Jurkat, Clone E6-1 (cell line): ENCODE data around the gene SRSF2. TPM values are rescaled to one million over a fixed set of nuclear protein-coding genes. Genes with fewer than 3 reads are reported as not detected.
"Not testable (repeated sequence)": the region's sequence is repeated elsewhere in the genome, so short reads cannot be mapped to it uniquely, and the experiment has no call there.

Experiments used
- DNase-seq: peaks from one replicate; pipeline ENCODE4 v3.0.0-alpha.2; 2011; ENCODE audit warnings: low read depth, low spot score
- H3K4me3 ChIP-seq: 2 replicates; pipeline ENCODE4 v1.5.1; 2011; ENCODE audit warnings: mild to moderate bottlenecking, low read length, control low read depth, moderate library complexity
- polyA plus RNA-seq: library from polyadenylated mRNA; unstranded; fragments of >200 nt; gene quantifications from one replicate; pipeline ENCODE4 v1.2.1, GENCODE V29; 2012; ENCODE audit warnings: missing spikeins; ENCODE audit not compliant: insufficient read length, insufficient read depth

SRSF2 gene, protein sequence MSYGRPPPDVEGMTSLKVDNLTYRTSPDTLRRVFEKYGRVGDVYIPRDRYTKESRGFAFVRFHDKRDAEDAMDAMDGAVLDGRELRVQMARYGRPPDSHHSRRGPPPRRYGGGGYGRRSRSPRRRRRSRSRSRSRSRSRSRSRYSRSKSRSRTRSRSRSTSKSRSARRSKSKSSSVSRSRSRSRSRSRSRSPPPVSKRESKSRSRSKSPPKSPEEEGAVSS
- polyA plus RNA-seq: 521 TPM

- DNase-seq: peak; percentile 98
- H3K4me3 ChIP-seq: peak within 1 kb of the TSS; percentile 98
These were observed at the start of gene SRSF2 for GRCh38 chr17:76737082-76737675. SRSF2 (minus strand) TSS chr17:76737331; CDS start chr17:76737160, 171 bp downstream.

- H3K4me3 ChIP-seq: no peak overlapping the region
- no peak for DNase-seq
These were observed 47.8 kb upstream of the SRSF2 start for GRCh38 chr17:76784926-76785325.

- DNase-seq: no peak
- no peak overlapping the region for H3K4me3 ChIP-seq
These were observed 46.0 kb upstream of the SRSF2 start for GRCh38 chr17:76783146-76783545.

GRCh38 chr17:76781056-76781982 is 44.2 kb upstream of the SRSF2 start:
- H3K4me3 ChIP-seq: no peak overlapping the region
- peak; percentile 21 for DNase-seq

- DNase-seq: no peak
- H3K4me3 ChIP-seq: no peak overlapping the region
These were observed 38.0 kb upstream of the SRSF2 start for GRCh38 chr17:76775021-76775600.

DNA sequence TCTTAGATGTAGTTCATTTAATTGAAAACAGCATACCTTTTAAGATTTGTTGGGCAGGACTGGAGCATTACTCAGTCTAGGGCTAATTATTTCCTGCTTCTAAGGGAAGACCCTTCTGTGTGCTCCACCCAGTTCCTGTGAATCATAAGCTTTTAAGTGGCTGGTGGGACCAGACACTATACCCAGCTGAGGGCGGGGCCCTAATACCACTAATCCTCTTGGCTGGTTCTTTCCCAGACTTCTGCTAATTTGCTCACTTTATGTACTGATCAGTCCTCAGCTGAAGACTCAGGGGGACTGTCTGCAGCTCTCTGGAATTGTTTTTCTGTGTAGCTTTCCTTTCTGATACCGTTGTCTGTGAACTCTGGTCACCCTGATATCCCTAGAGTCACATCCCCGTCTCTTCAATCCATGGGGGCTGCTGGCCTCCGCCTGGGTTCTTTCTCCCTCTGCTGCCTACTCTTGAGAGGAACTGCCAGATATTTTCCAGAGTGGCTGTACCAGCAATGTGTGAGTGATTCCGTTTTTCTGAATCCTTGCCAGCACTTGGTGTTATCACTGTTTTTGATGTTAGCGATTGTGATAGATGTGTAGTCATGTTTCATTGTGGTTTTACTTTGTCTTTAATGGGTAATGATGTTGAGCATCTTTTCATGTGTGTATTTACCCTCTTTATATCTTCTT is 35.9 kb upstream of the SRSF2 start:
- DNase-seq: peak; percentile 75

DNA sequence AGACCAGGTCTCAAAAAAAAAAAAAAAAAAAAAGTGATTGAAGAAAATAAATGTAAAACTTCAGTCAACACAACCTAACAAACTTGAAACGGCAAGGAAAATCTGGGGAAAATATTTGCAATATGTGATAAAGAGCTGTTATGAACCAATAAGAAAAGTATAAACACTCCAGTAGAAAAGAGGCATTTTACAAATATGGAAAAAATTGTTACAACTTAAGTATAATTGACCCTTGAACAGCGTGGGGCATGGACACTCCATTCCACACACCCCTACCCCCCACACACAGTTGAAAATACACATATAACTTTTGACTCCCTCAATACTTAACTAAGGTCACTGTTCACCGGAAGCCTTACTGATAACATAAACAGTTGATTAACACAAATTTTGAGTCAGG is 21.4 kb upstream of the SRSF2 start:
- no peak for DNase-seq
- H3K4me3 ChIP-seq: no peak overlapping the region

More for the DNA sequence above, 35.9 kb upstream of the SRSF2 start:
- H3K4me3 ChIP-seq: peak overlapping the region; percentile 6

GRCh38 chr17:76757256-76757655 is 20.1 kb upstream of the SRSF2 start:
- no peak for DNase-seq

DNA sequence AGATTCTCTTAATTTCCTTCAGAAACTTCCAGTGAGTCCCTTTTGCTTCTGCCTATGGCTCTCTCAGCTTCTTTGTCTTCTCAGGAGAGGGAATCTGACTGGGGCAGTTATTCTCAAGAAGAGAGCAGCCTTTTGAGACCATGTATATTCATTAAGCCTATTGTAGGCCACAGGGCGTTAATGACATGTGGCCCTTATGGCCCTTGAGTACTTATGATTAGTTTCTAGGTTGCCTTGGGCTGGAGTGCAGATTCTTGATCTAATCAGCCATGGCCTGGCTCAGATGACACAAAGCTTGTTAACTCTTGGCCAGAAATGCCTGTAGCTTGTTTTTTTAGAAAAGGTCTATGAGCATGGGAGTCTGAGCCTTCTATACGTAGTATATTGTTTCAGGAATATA is 18.2 kb upstream of the SRSF2 start:
- DNase-seq: no peak
- no peak overlapping the region for H3K4me3 ChIP-seq

More at GRCh38 chr17:76757256-76757655, 20.1 kb upstream of the SRSF2 start:
- no peak overlapping the region for H3K4me3 ChIP-seq

DNA sequence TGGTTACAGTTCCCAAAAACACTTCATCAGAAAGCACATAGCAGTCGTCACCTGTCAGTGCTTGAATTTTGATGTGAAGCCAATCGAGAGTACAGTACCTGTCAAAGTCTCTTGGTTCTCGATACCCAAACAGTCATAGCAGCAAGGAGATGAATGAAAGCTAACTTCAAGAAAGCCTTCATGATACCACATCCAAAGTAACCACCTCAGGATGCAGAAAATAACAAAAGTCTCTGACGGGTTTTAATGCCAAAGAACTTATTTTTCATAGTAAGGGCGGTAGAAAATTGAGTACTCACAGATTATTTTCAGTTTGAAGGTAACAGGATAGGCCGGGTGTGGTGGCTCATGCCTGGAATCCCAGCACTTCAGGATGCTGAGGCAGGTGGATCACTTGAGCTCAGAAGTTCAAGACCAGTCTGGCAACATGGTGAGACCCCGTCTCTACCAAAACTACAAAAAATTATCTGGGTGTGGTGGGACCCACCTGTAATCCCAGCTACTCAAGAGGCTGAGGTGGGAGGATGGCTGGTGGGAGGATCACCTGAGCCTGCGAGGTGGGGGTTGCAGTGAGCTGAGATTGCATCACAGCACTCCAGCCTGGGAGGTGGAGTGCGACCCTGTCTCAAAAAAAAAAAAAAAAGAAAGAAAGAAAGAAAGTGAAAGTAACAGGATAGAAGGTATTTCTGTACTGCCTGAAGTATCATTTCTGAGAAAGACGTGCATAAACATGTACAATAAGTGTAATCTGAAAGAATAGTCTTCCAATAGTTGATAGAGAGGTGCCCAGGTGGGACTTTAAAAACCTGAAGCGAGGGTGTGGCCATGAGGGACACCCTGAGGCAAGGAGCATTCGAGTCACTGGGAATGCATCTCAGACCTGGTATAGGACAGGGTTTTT is 16.2 kb upstream of the SRSF2 start:
- peak overlapping the region; percentile 30 for H3K4me3 ChIP-seq
- no peak for DNase-seq

GRCh38 chr17:76752006-76752405 is 14.9 kb upstream of the SRSF2 start:
- DNase-seq: peak; percentile 82

GRCh38 chr17:76751416-76751993 is 14.4 kb upstream of the SRSF2 start:
- no peak overlapping the region for H3K4me3 ChIP-seq
- DNase-seq: no peak

More at GRCh38 chr17:76752006-76752405, 14.9 kb upstream of the SRSF2 start:
- H3K4me3 ChIP-seq: no peak overlapping the region

DNA sequence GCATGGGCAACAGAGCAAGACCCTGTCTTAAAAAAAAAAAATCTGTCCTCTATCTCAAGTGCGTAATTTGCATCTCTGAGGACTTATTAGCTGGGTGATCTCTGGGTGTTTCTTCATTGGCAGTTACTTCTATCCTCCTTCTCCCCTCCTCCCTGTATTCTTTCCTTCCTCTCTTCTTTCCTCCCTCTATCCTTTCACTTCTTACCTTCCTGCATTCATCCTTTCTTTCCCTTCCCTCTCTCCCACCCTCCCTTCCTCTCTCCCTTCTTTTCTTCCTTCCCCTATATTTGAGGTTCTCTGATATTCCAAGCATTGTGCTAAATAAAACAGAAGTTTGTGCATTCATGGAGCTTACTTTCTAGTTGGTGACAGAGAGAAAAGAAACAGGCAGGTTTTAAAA is 11.5 kb upstream of the SRSF2 start:
- H3K4me3 ChIP-seq: no peak overlapping the region
- no peak for DNase-seq

DNA sequence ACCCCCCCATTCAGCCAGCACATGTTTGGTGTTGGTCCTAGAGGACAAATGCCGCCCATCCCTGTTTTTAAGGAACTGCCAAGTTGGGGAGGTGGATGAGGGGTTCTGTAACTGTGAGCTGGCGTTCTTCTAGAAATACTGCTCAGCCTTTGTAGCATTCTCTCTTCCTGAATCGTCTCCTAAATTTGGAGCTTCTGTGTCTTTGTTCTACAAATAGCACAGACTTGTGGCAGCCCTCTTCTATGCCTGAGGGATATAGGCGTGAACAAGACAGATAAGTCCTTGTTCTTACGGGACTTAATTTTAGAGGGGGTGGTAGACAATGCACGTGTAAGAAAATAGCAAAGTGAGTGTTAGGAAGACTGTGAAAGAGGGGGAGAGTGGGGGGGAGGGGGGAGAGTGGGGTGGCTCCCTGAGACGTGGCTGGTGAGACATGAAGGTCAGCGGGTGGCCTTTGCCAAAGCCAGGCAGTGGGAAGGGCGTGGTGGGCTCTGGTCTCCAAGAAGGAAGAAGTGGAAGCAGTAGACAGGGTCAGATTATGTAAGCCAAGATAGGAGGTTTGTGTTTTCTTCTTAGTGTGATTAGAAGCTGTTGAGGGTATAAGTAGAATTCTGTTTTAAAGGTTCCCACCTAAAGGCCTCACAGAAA is 10.7 kb upstream of the SRSF2 start:
- no peak overlapping the region for H3K4me3 ChIP-seq
- no peak for DNase-seq

DNA sequence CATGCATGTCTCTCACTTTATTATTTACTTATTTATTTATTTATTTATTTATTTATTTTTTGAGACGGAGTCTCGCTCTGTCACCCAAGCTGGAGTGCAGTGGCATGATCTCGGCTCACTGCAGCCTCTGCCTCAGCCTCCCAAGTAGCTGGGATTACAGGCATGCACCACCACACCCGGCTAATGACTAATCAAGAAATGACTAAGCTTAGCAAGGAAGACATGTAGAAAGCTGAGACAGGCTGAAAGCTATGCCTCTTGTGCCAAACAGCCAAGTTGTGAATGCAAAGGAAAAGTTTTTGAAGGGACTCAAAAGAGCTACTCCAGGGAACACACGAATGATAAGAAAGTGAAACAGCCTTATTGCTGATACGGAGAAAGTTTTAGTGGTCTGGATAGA is 8.7 kb upstream of the SRSF2 start:
- DNase-seq, H3K4me3 ChIP-seq: not testable (repeated sequence)

DNA sequence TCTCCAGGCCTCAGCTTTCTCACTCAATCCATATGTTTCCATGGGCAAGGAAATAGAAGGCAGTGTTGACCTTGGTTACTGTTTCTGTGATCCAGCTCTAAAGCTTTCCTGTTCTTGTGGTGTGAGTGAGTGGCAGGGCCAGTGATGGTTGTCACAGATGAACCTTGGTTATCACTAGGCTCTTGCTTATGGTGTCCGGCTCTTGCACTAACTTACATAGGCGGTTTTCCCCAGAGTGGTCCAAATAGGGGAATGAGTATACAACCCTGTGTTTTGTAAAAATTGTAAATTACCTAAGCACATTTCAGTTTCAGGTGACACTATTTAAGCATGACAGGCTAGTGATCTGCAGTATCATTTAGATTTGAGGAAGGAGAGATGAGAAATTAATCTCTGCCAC is 7.6 kb upstream of the SRSF2 start:
- no peak overlapping the region for H3K4me3 ChIP-seq
- DNase-seq: no peak

DNA sequence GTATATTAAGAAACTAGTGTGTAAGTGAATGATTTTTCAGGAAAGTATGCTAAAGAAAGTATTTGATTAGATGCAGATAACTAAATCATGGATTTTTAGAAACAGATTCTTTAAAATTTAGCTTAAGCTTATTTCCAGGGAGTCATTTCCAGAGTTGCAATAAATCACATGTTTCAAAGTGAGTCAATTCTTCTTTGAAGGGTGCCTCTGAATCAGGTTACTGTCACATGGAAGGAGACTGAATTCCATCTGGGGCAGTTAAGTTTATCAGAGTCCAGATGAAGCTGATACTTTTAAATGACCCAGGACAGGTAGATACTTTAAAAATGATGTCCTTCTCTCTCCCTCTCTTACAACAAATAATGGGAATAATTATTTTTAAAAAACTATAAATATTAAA is 5.8 kb upstream of the SRSF2 start:
- DNase-seq: no peak
- no peak overlapping the region for H3K4me3 ChIP-seq
